ENCODE data around the gene CAPG.

The CAPG gene

GRCh38 chr2:85356186-85356585, 54.0 kb downstream of the CAPG start:
- no peak for DNase-seq (ENCODE audit: low read depth)

- no peak for DNase-seq (ENCODE audit: low read depth)
Observed at GRCh38 chr2:85355521-85355920, 54.6 kb downstream of the CAPG start.

GRCh38 chr2:85355073-85355410, 55.1 kb downstream of the CAPG start:
- no peak for DNase-seq (ENCODE audit: low read depth)

- peak; percentile 100 for DNase-seq (ENCODE audit: low read depth)
Observed at GRCh38 chr2:85354286-85355072, 55.7 kb downstream of the CAPG start, which contains the start of the genes ELMOD3 and RETSAT. Gene ELMOD3 (plus strand): TSS chr2:85354769. CDS start chr2:85357199, 2,430 bp downstream. Gene RETSAT (minus strand): TSS chr2:85354528. CDS start chr2:85354507, 21 bp downstream.

- DNase-seq (ENCODE audit: low read depth): no peak
Observed at GRCh38 chr2:85353876-85354285, 56.3 kb downstream of the CAPG start.

GRCh38 chr2:85347599-85347998, 62.6 kb downstream of the CAPG start:
- DNase-seq (ENCODE audit: low read depth): no peak

All from stromal cell of bone marrow (primary cell).